ENCODE measurements around the gene CEBPG. TPM values are rescaled to one million over a fixed set of nuclear protein-coding genes. Genes with fewer than 3 reads are reported as not detected.

CEBPG gene
- total and polyA plus RNA-seq, 9 of the 15 experiments (the other 6 are each of a cell fraction or from before 2014, with no cell fraction given): 9.5 to 34.9 (median 30.9) TPM

- no peak for TF ChIP-seq ZBTB40 (IDR thresholded peaks at IDR 0.05)
- TF ChIP-seq ZBTB40 (CRISPR knock-in tag; IDR thresholded peaks at IDR 0.05): no peak
- no peak for TF ChIP-seq ZNF24 (IDR thresholded peaks at IDR 0.05)
- no peak for TF ChIP-seq MED1 (CRISPR knock-in tag; IDR thresholded peaks at IDR 0.05; ENCODE audit: borderline replicate concordance)
- TF ChIP-seq NFRKB (IDR thresholded peaks at IDR 0.05; ENCODE audit: low read depth): no peak
- TF ChIP-seq ZNF121 (CRISPR knock-in tag; conservative IDR thresholded peaks at IDR 0.05): no peak
- TF ChIP-seq THAP7 (CRISPR knock-in tag; IDR thresholded peaks at IDR 0.05): no peak
- TF ChIP-seq ARNT (IDR thresholded peaks at IDR 0.05): no peak
- TF ChIP-seq TAF15 (IDR thresholded peaks at IDR 0.05; ENCODE audit: low read depth, low read length): no peak
- no peak for TF ChIP-seq ZNF282 (CRISPR knock-in tag; IDR thresholded peaks at IDR 0.05)
Measured at GRCh38 chr19:33405254-33405552, 31.7 kb downstream of the CEBPG start (continued).

Measured in K562 (cell line).